KMS-11 (cell line): Measurements from ENCODE around the gene ZNF639.

Experiments used
- H2AFZ ChIP-seq: fragments of 200-600 bp; sonication (generic); 2 replicates; pipeline ENCODE4 v1.6.1; 2016; ENCODE audit warnings: antibody characterized with exemption, mixed run types, low read depth
- H3K27ac ChIP-seq: fragments of 200-600 bp; sonication (generic); 2 replicates; pipeline ENCODE4 v1.6.1; 2016; ENCODE audit warnings: mild to moderate bottlenecking, mixed run types
- H3K27me3 ChIP-seq: fragments of 200-600 bp; sonication (generic); 2 replicates; pipeline ENCODE4 v1.6.1; 2017; ENCODE audit warnings: mild to moderate bottlenecking, low read depth, mixed run types, moderate library complexity; ENCODE audit not compliant: insufficient read depth
- H3K36me3 ChIP-seq: fragments of 200-600 bp; sonication (generic); 2 replicates; pipeline ENCODE4 v1.6.1; 2017; ENCODE audit warnings: mild to moderate bottlenecking, mixed run types; ENCODE audit not compliant: insufficient read depth
- H3K4me1 ChIP-seq: fragments of 200-600 bp; sonication (generic); 2 replicates; pipeline ENCODE4 v1.6.1; 2016; ENCODE audit warnings: mild to moderate bottlenecking, low read depth, mixed run types; ENCODE audit not compliant: poor library complexity, severe bottlenecking
- H3K4me2 ChIP-seq: fragments of 200-600 bp; sonication (generic); 2 replicates; pipeline ENCODE4 v1.7.0; 2016; ENCODE audit warnings: mild to moderate bottlenecking, mixed run types
- H3K4me3 ChIP-seq: fragments of 200-600 bp; sonication (generic); IDR thresholded peaks from 2 replicates; pipeline ENCODE4 v1.6.1; 2017; ENCODE audit warnings: low read depth, low read length, mixed read lengths; ENCODE audit not compliant: insufficient read depth
- H3K79me2 ChIP-seq: fragments of 200-600 bp; sonication (generic); 2 replicates; pipeline ENCODE4 v1.6.1; 2016; ENCODE audit warnings: low read depth, mixed run types; ENCODE audit not compliant: insufficient read depth
- H3K9ac ChIP-seq: fragments of 200-600 bp; sonication (generic); 2 replicates; pipeline ENCODE4 v1.6.1; 2016; ENCODE audit warnings: mild to moderate bottlenecking, mixed run types
- H4K20me1 ChIP-seq: fragments of 200-600 bp; sonication (generic); 2 replicates; pipeline ENCODE4 v1.6.1; 2016; ENCODE audit warnings: mild to moderate bottlenecking, mixed run types; ENCODE audit not compliant: insufficient read depth
- TF ChIP-seq, protein P1 (sequence below): fragments of 200-600 bp; sonication (generic); conservative IDR thresholded peaks from 2 replicates; pipeline ENCODE4 v1.6.1; 2017; ENCODE audit warnings: low read depth, mild to moderate bottlenecking, antibody characterized with exemption, low read length, moderate library complexity, mixed read lengths

Gene ZNF639

DNA sequence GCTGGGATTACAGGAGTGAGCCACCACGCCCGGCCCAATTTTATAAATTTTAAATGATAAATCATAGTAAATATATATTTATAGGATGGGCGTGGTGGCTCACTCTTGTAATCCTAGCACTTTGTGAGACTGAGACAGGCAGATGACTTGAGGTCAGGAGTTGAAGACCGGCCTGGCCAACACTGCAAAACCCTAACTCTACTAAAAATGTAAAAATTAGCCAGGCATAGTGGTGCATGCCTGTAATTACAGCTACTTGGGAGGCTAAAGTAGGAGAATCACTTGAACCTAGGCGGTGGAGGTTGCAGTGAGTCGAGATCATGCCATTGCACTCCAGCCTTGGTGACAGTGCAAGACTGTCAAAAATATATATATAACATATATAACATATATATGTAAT is 51.1 kb downstream of the ZNF639 start:
- Histone ChIP-seq H3K79me2 (no peaks in the 10 kb centered on the region), H2AFZ (no peak overlapping the region)

DNA sequence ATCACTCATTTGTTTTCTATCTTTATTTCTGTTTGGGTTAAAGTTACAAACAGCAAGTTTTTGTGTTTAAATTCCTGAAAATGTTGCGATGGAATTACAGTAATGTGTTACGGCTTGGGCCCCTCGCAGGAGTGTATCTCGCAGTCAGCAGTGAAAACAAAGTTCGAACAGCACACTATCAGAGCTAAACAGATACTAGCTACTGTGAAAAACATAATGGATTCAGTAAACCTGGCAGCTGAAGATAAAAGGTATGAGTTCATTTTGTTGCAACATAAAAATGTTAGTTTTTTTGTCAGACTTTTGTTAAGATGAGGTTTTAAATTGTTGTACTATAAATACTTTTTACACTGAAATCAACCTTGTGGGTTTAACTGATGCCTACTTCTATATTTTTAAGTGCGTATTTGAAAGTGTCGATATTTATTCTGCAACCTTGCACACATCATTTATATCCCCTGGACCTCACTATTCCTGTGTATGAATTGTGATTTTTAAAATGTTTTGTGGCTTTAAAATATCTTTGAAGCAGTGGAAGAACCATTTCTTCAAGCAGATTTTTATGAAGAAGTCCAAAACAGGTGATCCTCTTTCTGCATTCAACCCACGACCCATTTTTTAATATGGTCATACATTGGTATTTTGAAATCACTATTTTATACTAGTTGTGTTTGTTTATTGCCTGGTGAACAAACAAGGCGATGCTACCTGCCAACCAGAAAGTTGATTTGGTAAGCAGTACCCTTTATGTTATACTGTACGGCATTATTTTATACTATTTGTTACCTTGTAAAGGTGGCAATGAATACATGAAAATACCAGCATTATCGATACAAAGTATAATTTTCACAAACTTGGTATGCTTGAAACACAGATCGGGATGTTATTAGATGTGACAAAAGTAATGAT is 52.5 kb downstream of the ZNF639 start:
- no peak overlapping the region for H3K27ac ChIP-seq
- no peaks in the 10 kb centered on the region for H4K20me1 ChIP-seq
- TF ChIP-seq, protein P1, sequence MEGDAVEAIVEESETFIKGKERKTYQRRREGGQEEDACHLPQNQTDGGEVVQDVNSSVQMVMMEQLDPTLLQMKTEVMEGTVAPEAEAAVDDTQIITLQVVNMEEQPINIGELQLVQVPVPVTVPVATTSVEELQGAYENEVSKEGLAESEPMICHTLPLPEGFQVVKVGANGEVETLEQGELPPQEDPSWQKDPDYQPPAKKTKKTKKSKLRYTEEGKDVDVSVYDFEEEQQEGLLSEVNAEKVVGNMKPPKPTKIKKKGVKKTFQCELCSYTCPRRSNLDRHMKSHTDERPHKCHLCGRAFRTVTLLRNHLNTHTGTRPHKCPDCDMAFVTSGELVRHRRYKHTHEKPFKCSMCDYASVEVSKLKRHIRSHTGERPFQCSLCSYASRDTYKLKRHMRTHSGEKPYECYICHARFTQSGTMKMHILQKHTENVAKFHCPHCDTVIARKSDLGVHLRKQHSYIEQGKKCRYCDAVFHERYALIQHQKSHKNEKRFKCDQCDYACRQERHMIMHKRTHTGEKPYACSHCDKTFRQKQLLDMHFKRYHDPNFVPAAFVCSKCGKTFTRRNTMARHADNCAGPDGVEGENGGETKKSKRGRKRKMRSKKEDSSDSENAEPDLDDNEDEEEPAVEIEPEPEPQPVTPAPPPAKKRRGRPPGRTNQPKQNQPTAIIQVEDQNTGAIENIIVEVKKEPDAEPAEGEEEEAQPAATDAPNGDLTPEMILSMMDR: no peak
- no peak overlapping the region for H3K4me2 ChIP-seq
- H3K79me2 ChIP-seq: no peaks in the 10 kb centered on the region
- H3K9ac ChIP-seq: no peak overlapping the region
- no peaks in the 10 kb centered on the region for H3K4me1 ChIP-seq
- H2AFZ ChIP-seq: no peak overlapping the region
- H3K4me3 ChIP-seq: no peak overlapping the region
- H3K27me3 ChIP-seq: no peaks in the 10 kb centered on the region
- no peaks in the 10 kb centered on the region; the same call in 1 of the 2 replicates for H3K36me3 ChIP-seq

More for the DNA sequence above, 51.1 kb downstream of the ZNF639 start:
- Histone ChIP-seq H4K20me1 (no peaks in the 10 kb centered on the region), H3K27me3 (no peaks in the 10 kb centered on the region), H3K27ac (no peak overlapping the region), H3K36me3 (no peaks in the 10 kb centered on the region; the same call in 1 of the 2 replicates), H3K9ac (no peak overlapping the region), H3K4me2 (no peak overlapping the region), H3K4me1 (no peaks in the 10 kb centered on the region), H3K4me3 (no peak overlapping the region)
- TF ChIP-seq, protein P1: no peak

- H3K27me3 ChIP-seq: no peaks in the 10 kb centered on the region
Measured at GRCh38 chr3:179376474-179376873, 53.6 kb downstream of the ZNF639 start.

More at GRCh38 chr3:179376474-179376873, 53.6 kb downstream of the ZNF639 start:
- no peak overlapping the region for H3K4me2 ChIP-seq
- H3K4me3 ChIP-seq: no peak overlapping the region
- TF ChIP-seq, protein P1: no peak
- no peak overlapping the region for H2AFZ ChIP-seq
- H3K4me1 ChIP-seq: no peaks in the 10 kb centered on the region
- H3K27ac ChIP-seq: no peak overlapping the region
- H3K36me3 ChIP-seq: no peaks in the 10 kb centered on the region; the same call in 1 of the 2 replicates
- H4K20me1 ChIP-seq: no peaks in the 10 kb centered on the region
- H3K9ac ChIP-seq: no peak overlapping the region
- H3K79me2 ChIP-seq: no peaks in the 10 kb centered on the region
